IMR-90 (cell line): ENCODE measurements around the gene SEMA3E. TPM values are rescaled to one million over a fixed set of nuclear protein-coding genes. Genes with fewer than 3 reads are reported as not detected.

Experiments
- ATAC-seq: fragments of 200-7000 bp; cut with Tn5 transposase; 2 replicates; pipeline ENCODE4 v1.9.1; 2020; ENCODE audit warnings: low read depth, mild to moderate bottlenecking, moderate library complexity
- BruUV-seq: library from RNA; stranded (reverse); fragments of 400-500 nt; replicated peaks from 2 replicates; lab custom pipeline; 2021; lab: Mats Ljungman, UMichigan
- CTCF ChIA-PET: fragments of 300-600 bp; formaldehyde crosslinking; extraction: SDS; loops from one replicate; lab custom pipeline; 2021; ENCODE audit warnings: antibody characterized with exemption; lab: Yijun Ruan, JAX
- POLR2A ChIA-PET: fragments of 300-600 bp; sonication (Branson Sonifier 250); formaldehyde crosslinking; loops from one replicate; lab custom pipeline; 2022; ENCODE audit warnings: antibody characterized with exemption; ENCODE audit not compliant: unreplicated experiment; lab: Charles Lee
- DNase-seq: peaks from one replicate; pipeline ENCODE4 v3.0.0; 2013
- H2AFZ ChIP-seq: replicated peaks from 2 replicates; pipeline ENCODE3; 2013; ENCODE audit warnings: low read length, mild to moderate bottlenecking; ENCODE audit not compliant: poor library complexity
- H2AK5ac ChIP-seq: 2 replicates; pipeline ENCODE4 v1.6.1; 2013; ENCODE audit warnings: low read depth, low read length, inconsistent platforms
- H2AK9ac ChIP-seq: replicated peaks from 2 replicates; pipeline ENCODE3; 2013; ENCODE audit warnings: mild to moderate bottlenecking, low read depth, low read length, moderate library complexity; ENCODE audit not compliant: poor library complexity
- H2BK120ac ChIP-seq: 2 replicates; pipeline ENCODE4 v1.6.1; 2013; ENCODE audit warnings: low read depth, low read length, inconsistent platforms
- H2BK15ac ChIP-seq: 3 replicates; pipeline ENCODE4 v1.6.1; 2013; ENCODE audit warnings: low read depth, low read length, inconsistent platforms
- H2BK20ac ChIP-seq: 2 replicates; pipeline ENCODE4 v1.6.1; 2013; ENCODE audit warnings: low read depth, mild to moderate bottlenecking, inconsistent platforms, low read length, moderate library complexity
- H2BK5ac ChIP-seq: 2 replicates; pipeline ENCODE4 v1.6.1; 2013; ENCODE audit warnings: mild to moderate bottlenecking, low read depth, low read length, inconsistent platforms; ENCODE audit not compliant: poor library complexity, severe bottlenecking
- H3K14ac ChIP-seq: replicated peaks from 2 replicates; pipeline ENCODE4 v1.6.1; 2013; ENCODE audit warnings: low read depth, low read length, inconsistent platforms
- H3K18ac ChIP-seq: 2 replicates; pipeline ENCODE4 v1.6.1; 2013; ENCODE audit warnings: low read depth, low read length, control low read depth
- H3K23ac ChIP-seq: 2 replicates; pipeline ENCODE4 v1.6.1; 2013; ENCODE audit warnings: low read depth, low read length, inconsistent platforms
- H3K27ac ChIP-seq: 2 replicates; pipeline ENCODE4 v1.5.1; 2013; ENCODE audit warnings: mild to moderate bottlenecking, control low read depth, low read length; ENCODE audit not compliant: insufficient read depth
- H3K27me3 ChIP-seq: 2 replicates; pipeline ENCODE4 v1.6.1; 2013; ENCODE audit warnings: low read length; ENCODE audit not compliant: control insufficient read depth, insufficient read depth
- H3K36me3 ChIP-seq: 2 replicates; pipeline ENCODE4 v1.6.1; 2013; ENCODE audit warnings: low read length, mixed read lengths; ENCODE audit not compliant: control insufficient read depth, insufficient read depth
- H3K4ac ChIP-seq: 2 replicates; pipeline ENCODE4 v1.6.1; 2013; ENCODE audit warnings: low read depth, low read length, inconsistent platforms
- H3K4me1 ChIP-seq: 2 replicates; pipeline ENCODE4 v1.6.1; 2013; ENCODE audit warnings: low read length, mixed read lengths; ENCODE audit not compliant: control insufficient read depth, insufficient read depth
- H3K4me2 ChIP-seq: 2 replicates; pipeline ENCODE4 v1.6.1; 2013; ENCODE audit warnings: low read depth, mild to moderate bottlenecking, control low read depth, low read length, moderate library complexity
- H3K4me3 ChIP-seq: 2 replicates; pipeline ENCODE4 v1.5.1; 2013; ENCODE audit warnings: low read depth, mild to moderate bottlenecking, control low read depth, low read length, moderate library complexity; ENCODE audit not compliant: insufficient read depth
- H3K56ac ChIP-seq: 2 replicates; pipeline ENCODE4 v1.6.1; 2013; ENCODE audit warnings: low read length, inconsistent platforms; ENCODE audit not compliant: insufficient read depth; ENCODE audit errors: extremely low read depth
- H3K79me1 ChIP-seq, 2 experiments: 2 replicates each; pipeline ENCODE4 v1.6.1; 2013; ENCODE audit warnings: low read length in 2 of 2, inconsistent platforms in 1 of 2, low read depth in 1 of 2
- H3K9ac ChIP-seq: 2 replicates; pipeline ENCODE4 v1.6.1; 2013; ENCODE audit warnings: low read depth, low read length, control low read depth
- H3K9me1 ChIP-seq: 2 replicates; pipeline ENCODE4 v1.6.1; 2013; ENCODE audit warnings: low read length, inconsistent platforms; ENCODE audit not compliant: insufficient read depth
- H3K9me3 ChIP-seq: 2 replicates; pipeline ENCODE4 v1.6.1; 2013; ENCODE audit warnings: low read length; ENCODE audit not compliant: control insufficient read depth, insufficient read depth
- H4K20me1 ChIP-seq: 2 replicates; pipeline ENCODE4 v1.6.1; 2013; ENCODE audit warnings: low read length, inconsistent platforms; ENCODE audit not compliant: insufficient read depth
- H4K5ac ChIP-seq: 2 replicates; pipeline ENCODE4 v1.6.1; 2013; ENCODE audit warnings: mild to moderate bottlenecking, low read depth, low read length, control low read depth
- H4K8ac ChIP-seq, 2 experiments: 2 replicates each; pipeline ENCODE4 v1.6.1; 2013; ENCODE audit warnings: low read depth in 2 of 2, low read length in 2 of 2, control low read depth in 1 of 2, inconsistent platforms in 1 of 2
- H4K91ac ChIP-seq: 2 replicates; pipeline ENCODE4 v1.6.1; 2013; ENCODE audit warnings: low read depth, low read length, inconsistent platforms; ENCODE audit not compliant: insufficient read depth
- CEBPB ChIP-seq: IDR thresholded peaks from 2 replicates; pipeline ENCODE4 v1.6.1; 2012; ENCODE audit warnings: low read depth, low read length, improper control_type of control experiment
- FOS ChIP-seq: fragments of 150-350 bp; IDR thresholded peaks from 2 replicates; pipeline ENCODE4 v1.6.1; 2016; ENCODE audit warnings: low read depth, low read length
- MAFK ChIP-seq: IDR thresholded peaks from 2 replicates; pipeline ENCODE4 v1.6.1; 2012; ENCODE audit warnings: low read depth, low read length, improper control_type of control experiment
- MAZ ChIP-seq: IDR thresholded peaks from 2 replicates; pipeline ENCODE4 v1.6.1; 2012; ENCODE audit warnings: low read depth, mild to moderate bottlenecking, low read length, improper control_type of control experiment, moderate library complexity, borderline replicate concordance
- MXI1 ChIP-seq: IDR thresholded peaks from 2 replicates; pipeline ENCODE4 v1.6.1; 2012; ENCODE audit warnings: low read depth, mild to moderate bottlenecking, low read length, moderate library complexity, borderline replicate concordance
- RAD21 ChIP-seq: IDR thresholded peaks from 2 replicates; pipeline ENCODE4 v1.6.1; 2012; ENCODE audit warnings: low read length, improper control_type of control experiment
- RCOR1 ChIP-seq: IDR thresholded peaks from 2 replicates; pipeline ENCODE4 v1.6.1; 2012; ENCODE audit warnings: mild to moderate bottlenecking, low read length, improper control_type of control experiment; ENCODE audit not compliant: insufficient replicate concordance
- WGBS, 2 experiments: methylation state at CpG; one replicate each; pipeline versions ENCODE4 v1.1.5 to v1.1.7; 2013; ENCODE audit warnings: missing lambda C conversion rate in 2 of 2; ENCODE audit not compliant: insufficient read length in 1 of 2; ENCODE audit errors: extremely low coverage in 2 of 2; 5-methylcytosine and 5-hydroxymethylcytosine counted together
- dilution Hi-C: fragments of 300-500 bp; cut with HindIII; formaldehyde crosslinking; loops from one replicate; pipeline ENCODE4 v1.14.3; 2018; ENCODE audit warnings: low sequenced_read_pairs; ENCODE audit not compliant: unreplicated experiment
- in situ Hi-C: fragments of 300-500 bp; cut with MboI; formaldehyde crosslinking; loops from 3 replicates; pipeline ENCODE4 v1.14.3; 2019; ENCODE audit warnings: low sequenced_read_pairs, inconsistent platforms, mixed read lengths
- intact Hi-C: fragments of 100-400 bp; cut with micrococcal nuclease; formaldehyde crosslinking; loops from 2 replicates; pipeline ENCODE4 v1.10.0; 2022
- polyA plus RNA-seq, 3 experiments: library from polyadenylated mRNA; depleted of rRNA; stranded (reverse); fragments of >200 nt; gene quantifications; 2 replicates each; pipeline ENCODE4 v1.2.3, GENCODE V29; 2012; ENCODE audit warnings: low replicate concordance in 1 of 3
- total RNA-seq: library from RNA; depleted of rRNA; stranded (reverse); fragments of >200 nt; gene quantifications from 2 replicates; pipeline ENCODE4 v1.2.3, GENCODE V29; 2012

SEMA3E gene
- total and polyA plus RNA-seq, 2 of the 4 experiments (the other 2 are of a cell fraction) = 0.31 to 0.72 TPM

DNA sequence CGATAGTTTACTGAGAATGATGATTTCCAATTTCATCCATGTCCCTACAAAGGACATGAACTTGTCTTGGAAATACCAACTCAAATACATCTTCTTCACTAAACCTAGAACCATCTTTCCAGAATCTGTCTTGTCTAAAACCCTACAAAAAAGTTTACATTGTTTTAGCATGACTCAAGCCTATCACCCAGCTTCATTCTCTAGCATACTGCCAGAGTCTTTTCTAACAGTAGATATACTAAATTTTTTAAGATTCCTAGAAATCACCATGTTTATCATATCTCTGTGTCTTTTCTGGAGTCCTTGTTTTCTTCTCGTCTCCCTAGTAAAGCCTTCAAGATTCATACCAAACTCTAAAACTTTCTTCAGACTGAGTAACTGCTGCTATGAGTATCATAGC lies 129.7 kb downstream of the SEMA3E start:
- no TSS peak for BruUV-seq

More for the DNA sequence above, 129.7 kb downstream of the SEMA3E start:
- in situ Hi-C loops = no loop called here
- WGBS, 2 experiments = no CpG with 5 or more reads among the region's 2 CpGs
- no peaks in the 10 kb centered on the region for H3K4me1 ChIP-seq
- no peak overlapping the region for H2BK120ac ChIP-seq
- H2BK15ac ChIP-seq = no peak overlapping the region
- H3K9me1 ChIP-seq = no peaks in the 10 kb centered on the region
- H3K27me3 ChIP-seq = no peaks in the 10 kb centered on the region; the same call in 1 of the 2 replicates
- H3K27ac ChIP-seq = no peak overlapping the region
- H3K4me2 ChIP-seq = no peak overlapping the region
- H2AK9ac ChIP-seq = no peak overlapping the region
- POLR2A ChIA-PET = no interaction called here
- intact Hi-C loops = no loop called here
- H4K8ac ChIP-seq = no peak overlapping the region
- H3K23ac ChIP-seq = no peak overlapping the region
- H2BK20ac ChIP-seq = no peak overlapping the region
- ATAC-seq = peak; percentile 76
- no peak overlapping the region for H3K14ac ChIP-seq
- no peak overlapping the region for H3K9ac ChIP-seq
- no peak overlapping the region for H3K56ac ChIP-seq
- no peak overlapping the region for H2AFZ ChIP-seq
- DNase-seq = peak; percentile 44
- H3K4me3 ChIP-seq = no peak overlapping the region
- H3K36me3 ChIP-seq = no peaks in the 10 kb centered on the region
- no peaks in the 10 kb centered on the region for H4K20me1 ChIP-seq
- CTCF ChIA-PET = interaction anchor here (0.7 to 0.8 kb wide), 2 partner anchors 8 to 15 kb away, joined by 3 read pairs; no protein-coding TSS in a partner anchor
- no peak overlapping the region for H3K18ac ChIP-seq
- no peak overlapping the region for H4K5ac ChIP-seq
- TF ChIP-seq RCOR1 (no peak), RAD21 (no peak), MAZ (no peak), MAFK (no peak), MXI1 (no peak), CEBPB (no peak), FOS (no peak)
- no peaks in the 10 kb centered on the region for H3K79me1 ChIP-seq
- no peak overlapping the region for H4K91ac ChIP-seq
- H3K4ac ChIP-seq = no peak overlapping the region
- no peaks in the 10 kb centered on the region for H3K9me3 ChIP-seq
- no peak overlapping the region for H2BK5ac ChIP-seq
- no peak overlapping the region for H2AK5ac ChIP-seq
- dilution Hi-C loops = no loop called here
